ENCODE measurements around the gene KAT2B. TPM values are rescaled to one million over a fixed set of nuclear protein-coding genes. Genes with fewer than 3 reads are reported as not detected.

Gene KAT2B
- total and polyA plus RNA-seq, 2 of the 8 experiments (the other 6 are each of a cell fraction or from before 2014, with no cell fraction given) = 0.24 to 0.91 TPM

GRCh38 chr3:20012164-20012563, 28.1 kb upstream of the KAT2B start, which contains the start of gene PP2D1:
Gene PP2D1, minus strand, starts transcription at chr3:20012264. Its CDS starts 192 bp downstream, at chr3:20012072.
- Histone ChIP-seq H2BK5ac (ENCODE audit: low read depth, low read length) (no peak within 1 kb of the TSS), H3K27me3 (replicated peaks in 1 of 4; ENCODE audit: control insufficient read depth in 3 of 4, extremely low read depth in 1 of 4, insufficient read depth in 3 of 4, low read length in 3 of 4) (no peaks in the 10 kb centered on the region), H2BK120ac (replicated peaks; ENCODE audit: low read depth, low read length) (no peak within 1 kb of the TSS), H3K9me3 (ENCODE audit: insufficient read depth in 2 of 2, low read depth in 1 of 2, low read length in 1 of 2) (no peaks in the 10 kb centered on the region), H3K4me3 (ENCODE audit: extremely low read depth in 1 of 4, insufficient read depth in 2 of 4, low read depth in 3 of 4, low read length in 4 of 4) (no peak within 1 kb of the TSS), H2AFZ (ENCODE audit: low read length) (no peak within 1 kb of the TSS), H4K91ac (replicated peaks; ENCODE audit: insufficient read length, low read length) (no peak within 1 kb of the TSS), H2BK12ac (ENCODE audit: low read depth, low read length) (no peak within 1 kb of the TSS), H3K4me1 (replicated peaks in 1 of 4; ENCODE audit: control insufficient read depth in 3 of 4, insufficient read depth in 4 of 4, low read length in 3 of 4) (no peaks in the 10 kb centered on the region), H3K79me1 (ENCODE audit: low read depth, low read length) (no peaks in the 10 kb centered on the region), H3K23me2 (ENCODE audit: low read depth, low read length) (no peaks in the 10 kb centered on the region), H2AK5ac (ENCODE audit: low read depth, low read length) (no peak within 1 kb of the TSS), H3K4me2 (ENCODE audit: insufficient read depth in 1 of 2, low read depth in 2 of 2, low read length in 2 of 2) (no peak within 1 kb of the TSS), H3K14ac (ENCODE audit: insufficient read length) (no peak within 1 kb of the TSS), H4K5ac (ENCODE audit: insufficient read length, low read depth, low read length) (no peak within 1 kb of the TSS), H3K18ac (ENCODE audit: extremely low read depth, low read length) (no peak within 1 kb of the TSS), H3K23ac (ENCODE audit: insufficient read length) (no peak within 1 kb of the TSS), H2BK15ac (ENCODE audit: low read length) (no peak within 1 kb of the TSS), H3K79me2 (ENCODE audit: control insufficient read depth in 1 of 2, insufficient read depth in 2 of 2, low read length in 2 of 2) (no peaks in the 10 kb centered on the region), H3K56ac (replicated peaks; ENCODE audit: insufficient read length, low read depth, low read length) (no peak within 1 kb of the TSS), H4K20me1 (replicated peaks in 1 of 2; ENCODE audit: control insufficient read depth in 1 of 2, insufficient read depth in 2 of 2, low read length in 2 of 2) (no peaks in the 10 kb centered on the region), H3K4ac (replicated peaks; ENCODE audit: insufficient read length, low read depth, low read length) (no peak within 1 kb of the TSS), H3K36me3 (ENCODE audit: control insufficient read depth in 2 of 4, insufficient read depth in 4 of 4, low read length in 3 of 4) (no peaks in the 10 kb centered on the region), H2BK20ac (ENCODE audit: low read length) (no peak within 1 kb of the TSS), H3K27ac (ENCODE audit: low read depth, low read length) (no peak within 1 kb of the TSS), H4K8ac (ENCODE audit: extremely low read depth, insufficient read depth, low read length) (no peak within 1 kb of the TSS), H3K9ac (replicated peaks in 1 of 4; ENCODE audit: extremely low read depth in 1 of 4, low read depth in 3 of 4, low read length in 3 of 4) (no peak within 1 kb of the TSS)
- no peak for FAIRE-seq
- ChIA-PET POLR2A (ENCODE audit: partially characterized antibody) (no interaction called here), CTCF (ENCODE audit: partially characterized antibody) (no interaction called here)
- WGBS, 2 experiments (ENCODE audit: extremely low coverage in 1 of 2, insufficient coverage in 1 of 2, insufficient read length in 1 of 2, insufficient replicate concordance in 2 of 2, low coverage in 1 of 2, low lambda C conversion rate in 2 of 2, missing lambda C conversion rate in 1 of 2) = 93% methylated on average over 4 of the region's 4 CpGs; no CpG with 5 or more reads in 1 of the 2 experiments
- no peak for DNase-seq (ENCODE audit: low read depth in 1 of 2, low spot score in 2 of 2)
- TF ChIP-seq SUZ12 (IDR thresholded peaks at IDR 0.05; ENCODE audit: low read length) (no peak), FOSL1 (IDR thresholded peaks at IDR 0.05; ENCODE audit: insufficient read depth, low read depth, low read length) (no peak), EP300 (IDR thresholded peaks at IDR 0.05; ENCODE audit: borderline replicate concordance in 1 of 2, low read depth in 2 of 2, low read length in 2 of 2) (no peak), CBX8 (IDR thresholded peaks at IDR 0.05; ENCODE audit: borderline replicate concordance, low read depth, low read length) (no peak), YY1 (IDR thresholded peaks at IDR 0.05; ENCODE audit: low read depth, low read length) (no peak), BACH1 (IDR thresholded peaks at IDR 0.05; ENCODE audit: low read length) (no peak), ATF3 (IDR thresholded peaks at IDR 0.05; ENCODE audit: insufficient read depth, low read depth, low read length) (no peak), JUN (IDR thresholded peaks at IDR 0.05; ENCODE audit: low read depth, low read length) (no peak), BRCA1 (IDR thresholded peaks at IDR 0.05; ENCODE audit: low read depth, low read length) (no peak), POU5F1 (IDR thresholded peaks at IDR 0.05; ENCODE audit: low read depth, low read length) (no peak), RAD21 (IDR thresholded peaks at IDR 0.05 in 1 of 2, conservative IDR thresholded peaks at IDR 0.05 in 1 of 2; ENCODE audit: low read depth in 2 of 2, low read length in 2 of 2) (no peak), SP4 (IDR thresholded peaks at IDR 0.05; ENCODE audit: low read length) (no peak), EZH2 (IDR thresholded peaks at IDR 0.05; ENCODE audit: low read depth, low read length, severe bottlenecking) (no peak), GABPA (IDR thresholded peaks at IDR 0.05; ENCODE audit: borderline replicate concordance, insufficient read depth, low read length) (no peak), TAF1 (IDR thresholded peaks at IDR 0.05; ENCODE audit: low read depth, low read length) (no peak)
